Caco-2 (cell line): ENCODE data around the gene TDRD9. TPM values are rescaled to one million over a fixed set of nuclear protein-coding genes. Genes with fewer than 3 reads are reported as not detected.

Source experiments
- Bru-seq: library from RNA; stranded (reverse); fragments of 400-500 nt; gene quantifications from one replicate; lab custom pipeline; 2021; lab: Mats Ljungman, UMichigan
- BruChase-seq, 2 experiments: library from RNA; stranded (reverse); fragments of 400-500 nt; gene quantifications; one replicate each; lab custom pipeline; 2021; lab: Mats Ljungman, UMichigan
- BruUV-seq: library from RNA; stranded (reverse); fragments of 400-500 nt; replicated peaks from 2 replicates; lab custom pipeline; 2021; lab: Mats Ljungman, UMichigan
- CTCF ChIA-PET: fragments of 300-600 bp; sonication (Branson Sonifier 250); formaldehyde crosslinking; loops from one replicate; lab custom pipeline; 2022; ENCODE audit warnings: antibody characterized with exemption; lab: Charles Lee
- POLR2A ChIA-PET: fragments of 300-600 bp; sonication (Branson Sonifier 250); formaldehyde crosslinking; loops from one replicate; lab custom pipeline; 2022; ENCODE audit warnings: antibody characterized with exemption; lab: Charles Lee
- DNase-seq, 2 experiments: peaks; one replicate each; pipeline versions ENCODE4 v3.0.0 to v3.0.0-alpha.2; 2020 to 2022
- H3K27me3 ChIP-seq: replicated peaks from 2 replicates; pipeline ENCODE4 v1.6.0; 2011; ENCODE audit warnings: low read length; ENCODE audit not compliant: control insufficient read depth, insufficient read depth
- H3K36me3 ChIP-seq: 2 replicates; pipeline ENCODE4 v1.5.1; 2011; ENCODE audit warnings: low read length; ENCODE audit not compliant: control insufficient read depth, insufficient read depth
- H3K4me1 ChIP-seq: fragments of 250-450 bp; sonication (Bioruptor Pico); 2 replicates; pipeline ENCODE4 v1.5.1; 2020; ENCODE audit warnings: mild to moderate bottlenecking
- H3K4me3 ChIP-seq: 2 replicates; pipeline ENCODE4 v1.5.1; 2011; ENCODE audit warnings: low read depth, mild to moderate bottlenecking, control low read depth, low read length
- H3K9me3 ChIP-seq: fragments of 250-450 bp; sonication (Bioruptor Pico); 2 replicates; pipeline ENCODE4 v1.5.1; 2020; ENCODE audit warnings: mild to moderate bottlenecking, moderate library complexity
- H3K27ac Mint-ChIP-seq: one replicate; pipeline ENCODE4 v1.8.0; 2022; ENCODE audit warnings: mixed read lengths; ENCODE audit not compliant: unreplicated experiment
- H3K27me3 Mint-ChIP-seq: one replicate; pipeline ENCODE4 v1.8.0; 2022; ENCODE audit warnings: mixed read lengths; ENCODE audit not compliant: insufficient read depth, unreplicated experiment
- H3K36me3 Mint-ChIP-seq: one replicate; pipeline ENCODE4 v1.8.0; 2022; ENCODE audit warnings: mild to moderate bottlenecking, mixed read lengths; ENCODE audit not compliant: insufficient read depth, unreplicated experiment
- H3K4me1 Mint-ChIP-seq: one replicate; pipeline ENCODE4 v1.8.0; 2022; ENCODE audit warnings: low read depth, mixed read lengths; ENCODE audit not compliant: unreplicated experiment
- H3K4me3 Mint-ChIP-seq: one replicate; pipeline ENCODE4 v1.8.0; 2022; ENCODE audit warnings: mild to moderate bottlenecking, moderate library complexity, mixed read lengths; ENCODE audit not compliant: unreplicated experiment
- H3K9me3 Mint-ChIP-seq: one replicate; pipeline ENCODE4 v1.8.0; 2022; ENCODE audit warnings: mixed read lengths; ENCODE audit not compliant: unreplicated experiment
- intact Hi-C: fragments of 100-400 bp; cut with micrococcal nuclease; formaldehyde crosslinking; loops from one replicate; pipeline ENCODE4 v1.10.0; 2022; ENCODE audit not compliant: unreplicated experiment
- long read RNA-seq: library from polyadenylated mRNA; stranded (forward); transcript quantifications from one replicate; pipeline ENCODE4 v2.0.0, GENCODE V29; 2022
- total RNA-seq: library from RNA; stranded (reverse); gene quantifications from 2 replicates; pipeline ENCODE4 v1.2.3, GENCODE V29; 2022
- TF ChIP-seq, protein P1 (sequence below), 2 experiments: fragments of 200-600 bp in 1 of 2; IDR thresholded peaks; 1 replicate in 1 of 2; 2 replicates in 1 of 2; pipeline versions ENCODE4 v1.5.1 to v1.8.0; 2011 to 2022; ENCODE audit warnings: antibody characterized with exemption in 1 of 2, control low read depth in 1 of 2, inconsistent platforms in 1 of 2, low read depth in 1 of 2, low read length in 1 of 2, mild to moderate bottlenecking in 1 of 2, moderate library complexity in 1 of 2; ENCODE audit not compliant: insufficient read depth in 1 of 2, severe bottlenecking in 1 of 2, unreplicated experiment in 1 of 2

The TDRD9 gene, protein sequence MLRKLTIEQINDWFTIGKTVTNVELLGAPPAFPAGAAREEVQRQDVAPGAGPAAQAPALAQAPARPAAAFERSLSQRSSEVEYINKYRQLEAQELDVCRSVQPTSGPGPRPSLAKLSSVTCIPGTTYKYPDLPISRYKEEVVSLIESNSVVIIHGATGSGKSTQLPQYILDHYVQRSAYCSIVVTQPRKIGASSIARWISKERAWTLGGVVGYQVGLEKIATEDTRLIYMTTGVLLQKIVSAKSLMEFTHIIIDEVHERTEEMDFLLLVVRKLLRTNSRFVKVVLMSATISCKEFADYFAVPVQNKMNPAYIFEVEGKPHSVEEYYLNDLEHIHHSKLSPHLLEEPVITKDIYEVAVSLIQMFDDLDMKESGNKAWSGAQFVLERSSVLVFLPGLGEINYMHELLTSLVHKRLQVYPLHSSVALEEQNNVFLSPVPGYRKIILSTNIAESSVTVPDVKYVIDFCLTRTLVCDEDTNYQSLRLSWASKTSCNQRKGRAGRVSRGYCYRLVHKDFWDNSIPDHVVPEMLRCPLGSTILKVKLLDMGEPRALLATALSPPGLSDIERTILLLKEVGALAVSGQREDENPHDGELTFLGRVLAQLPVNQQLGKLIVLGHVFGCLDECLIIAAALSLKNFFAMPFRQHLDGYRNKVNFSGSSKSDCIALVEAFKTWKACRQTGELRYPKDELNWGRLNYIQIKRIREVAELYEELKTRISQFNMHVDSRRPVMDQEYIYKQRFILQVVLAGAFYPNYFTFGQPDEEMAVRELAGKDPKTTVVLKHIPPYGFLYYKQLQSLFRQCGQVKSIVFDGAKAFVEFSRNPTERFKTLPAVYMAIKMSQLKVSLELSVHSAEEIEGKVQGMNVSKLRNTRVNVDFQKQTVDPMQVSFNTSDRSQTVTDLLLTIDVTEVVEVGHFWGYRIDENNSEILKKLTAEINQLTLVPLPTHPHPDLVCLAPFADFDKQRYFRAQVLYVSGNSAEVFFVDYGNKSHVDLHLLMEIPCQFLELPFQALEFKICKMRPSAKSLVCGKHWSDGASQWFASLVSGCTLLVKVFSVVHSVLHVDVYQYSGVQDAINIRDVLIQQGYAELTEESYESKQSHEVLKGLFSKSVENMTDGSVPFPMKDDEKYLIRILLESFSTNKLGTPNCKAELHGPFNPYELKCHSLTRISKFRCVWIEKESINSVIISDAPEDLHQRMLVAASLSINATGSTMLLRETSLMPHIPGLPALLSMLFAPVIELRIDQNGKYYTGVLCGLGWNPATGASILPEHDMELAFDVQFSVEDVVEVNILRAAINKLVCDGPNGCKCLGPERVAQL (N-terminal part only)
- total RNA-seq = not detected in 2 replicates
- Bru-seq, nascent RNA = percentile 0 among the genes with signal in this experiment
- percentile 1 among the genes with signal in this experiment for BruChase-seq, experiment 1, labeled RNA remaining after a 2-hour chase
- percentile 1 among the genes with signal in this experiment for BruChase-seq, experiment 2, labeled RNA remaining after a 6-hour chase
- long read RNA-seq = 0 reads

DNA sequence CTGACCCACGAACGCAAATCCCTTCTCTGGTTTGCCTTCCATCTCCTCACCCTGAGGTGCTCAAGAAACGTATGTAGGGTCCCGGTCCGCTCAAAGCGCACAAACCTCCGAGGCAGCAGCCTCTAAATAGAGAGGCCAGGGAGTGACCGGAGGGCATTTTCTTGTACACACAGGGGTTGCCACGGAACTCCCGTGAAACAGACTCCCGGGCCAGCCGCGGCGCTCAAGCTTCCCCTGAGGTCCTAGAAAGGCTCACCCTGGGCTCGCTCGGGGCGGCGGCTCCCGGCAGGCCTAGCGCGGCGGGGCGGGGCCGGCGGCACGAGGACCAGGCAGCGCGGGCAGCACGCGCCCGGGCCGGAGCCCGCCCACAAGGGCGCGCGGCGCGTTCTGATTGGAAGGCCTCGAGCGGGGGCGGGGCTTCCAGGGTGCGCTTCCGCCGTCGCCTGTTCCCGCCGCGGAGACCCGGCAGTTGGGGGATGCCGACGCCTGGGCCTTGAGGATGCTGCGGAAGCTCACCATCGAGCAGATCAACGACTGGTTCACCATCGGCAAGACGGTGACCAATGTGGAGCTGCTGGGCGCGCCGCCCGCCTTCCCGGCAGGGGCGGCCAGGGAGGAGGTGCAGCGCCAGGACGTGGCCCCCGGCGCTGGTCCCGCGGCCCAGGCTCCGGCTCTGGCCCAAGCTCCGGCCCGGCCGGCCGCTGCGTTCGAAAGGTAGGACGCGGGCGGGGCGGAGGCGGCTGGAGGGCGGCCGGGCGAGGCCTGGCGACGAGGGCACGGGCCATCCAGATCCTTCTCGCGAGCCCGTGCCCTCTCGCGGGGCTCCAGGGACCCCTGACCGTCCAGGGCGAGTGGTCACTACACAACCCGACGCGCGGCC lies at the start of gene TDRD9:
Gene TDRD9 (plus strand): TSS at position 446 of the 880 bp plus-strand sequence. CDS start 54 bp downstream, at position 500.
- intact Hi-C loops = no loop called here
- no TSS peak for BruUV-seq
- no peaks in the 10 kb centered on the region for H3K9me3 Mint-ChIP-seq
- ChIA-PET POLR2A (no interaction called here), CTCF (no interaction called here)
- TF ChIP-seq, protein P1, sequence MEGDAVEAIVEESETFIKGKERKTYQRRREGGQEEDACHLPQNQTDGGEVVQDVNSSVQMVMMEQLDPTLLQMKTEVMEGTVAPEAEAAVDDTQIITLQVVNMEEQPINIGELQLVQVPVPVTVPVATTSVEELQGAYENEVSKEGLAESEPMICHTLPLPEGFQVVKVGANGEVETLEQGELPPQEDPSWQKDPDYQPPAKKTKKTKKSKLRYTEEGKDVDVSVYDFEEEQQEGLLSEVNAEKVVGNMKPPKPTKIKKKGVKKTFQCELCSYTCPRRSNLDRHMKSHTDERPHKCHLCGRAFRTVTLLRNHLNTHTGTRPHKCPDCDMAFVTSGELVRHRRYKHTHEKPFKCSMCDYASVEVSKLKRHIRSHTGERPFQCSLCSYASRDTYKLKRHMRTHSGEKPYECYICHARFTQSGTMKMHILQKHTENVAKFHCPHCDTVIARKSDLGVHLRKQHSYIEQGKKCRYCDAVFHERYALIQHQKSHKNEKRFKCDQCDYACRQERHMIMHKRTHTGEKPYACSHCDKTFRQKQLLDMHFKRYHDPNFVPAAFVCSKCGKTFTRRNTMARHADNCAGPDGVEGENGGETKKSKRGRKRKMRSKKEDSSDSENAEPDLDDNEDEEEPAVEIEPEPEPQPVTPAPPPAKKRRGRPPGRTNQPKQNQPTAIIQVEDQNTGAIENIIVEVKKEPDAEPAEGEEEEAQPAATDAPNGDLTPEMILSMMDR (IDR thresholded peaks at IDR 0.05; ENCODE audit: insufficient read depth in 1 of 2, low read depth in 1 of 2, low read length in 1 of 2, severe bottlenecking in 1 of 2, unreplicated experiment in 1 of 2) = no peak
- Histone ChIP-seq H3K9me3 (no peaks in the 10 kb centered on the region), H3K27me3 (no peaks in the 10 kb centered on the region), H3K4me1 (peaks cover 6% of the 10 kb centered on the region; the same call in 1 of the 2 replicates), H3K4me3 (no peak within 1 kb of the TSS), H3K36me3 (no peaks in the 10 kb centered on the region)
- H3K36me3 Mint-ChIP-seq = no peaks in the 10 kb centered on the region
- DNase-seq = no peak
- no peaks in the 10 kb centered on the region for H3K27me3 Mint-ChIP-seq
- H3K27ac Mint-ChIP-seq = no peak within 1 kb of the TSS
- no peak within 1 kb of the TSS for H3K4me3 Mint-ChIP-seq
- peaks cover under 1% of the 10 kb centered on the region for H3K4me1 Mint-ChIP-seq

DNA sequence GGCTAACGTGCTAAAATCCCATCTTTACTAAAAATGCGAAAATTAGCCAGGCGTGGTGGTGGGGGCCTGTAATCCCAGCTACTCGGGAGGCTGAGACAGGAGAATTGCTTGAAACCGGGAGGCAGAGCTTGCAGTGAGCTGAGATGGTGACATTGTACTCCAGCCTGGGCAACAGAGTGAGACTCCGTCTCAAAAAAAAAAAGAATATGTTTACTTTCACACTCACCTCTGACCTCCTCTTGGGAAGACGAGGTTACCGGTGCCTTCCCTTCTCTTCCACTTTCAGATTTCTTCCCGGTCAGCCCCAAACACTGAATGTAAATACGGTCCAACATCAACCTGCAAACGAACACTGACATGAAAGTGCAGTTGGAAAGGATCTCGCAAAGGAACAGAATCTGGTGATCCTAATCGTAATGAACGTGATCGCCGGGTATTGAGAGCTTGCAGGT lies 49.1 kb upstream of the TDRD9 start:
- H3K4me1 ChIP-seq = peaks cover 20% of the 10 kb centered on the region
- Mint-ChIP-seq H3K27me3 (no peaks in the 10 kb centered on the region), H3K36me3 (no peaks in the 10 kb centered on the region), H3K9me3 (no peaks in the 10 kb centered on the region), H3K27ac (no peak overlapping the region), H3K4me3 (peak overlapping the region; percentile 48), H3K4me1 (peaks cover 7% of the 10 kb centered on the region)
- no peaks in the 10 kb centered on the region for H3K36me3 ChIP-seq
- H3K4me3 ChIP-seq = no peak overlapping the region
- BruUV-seq = no TSS peak
- DNase-seq = no peak
- ChIA-PET POLR2A (no interaction called here), CTCF (no interaction called here)
- TF ChIP-seq, protein P1 (IDR thresholded peaks at IDR 0.05; ENCODE audit: insufficient read depth in 1 of 2, low read depth in 1 of 2, low read length in 1 of 2, severe bottlenecking in 1 of 2, unreplicated experiment in 1 of 2) = no peak
- intact Hi-C loops = no loop called here
- no peaks in the 10 kb centered on the region for H3K27me3 ChIP-seq
- H3K9me3 ChIP-seq = no peaks in the 10 kb centered on the region
